ENCODE data around the gene NPAS3.

- TF ChIP-seq CTCF (conservative IDR thresholded peaks at IDR 0.05; ENCODE audit: low read length) (no peak), EZH2phosphoT487 (IDR thresholded peaks at IDR 0.05; ENCODE audit: borderline replicate concordance) (no peak)
Observed at GRCh38 chr14:33342299-33342974, 403.8 kb downstream of the NPAS3 start.

All from Loucy (cell line).